ENCODE results near the gene MZF1. TPM values are rescaled to one million over a fixed set of nuclear protein-coding genes. Genes with fewer than 3 reads are reported as not detected.

Gene MZF1
- total RNA-seq, 1 experiment from 2014 or later: 3.5 TPM

DNA sequence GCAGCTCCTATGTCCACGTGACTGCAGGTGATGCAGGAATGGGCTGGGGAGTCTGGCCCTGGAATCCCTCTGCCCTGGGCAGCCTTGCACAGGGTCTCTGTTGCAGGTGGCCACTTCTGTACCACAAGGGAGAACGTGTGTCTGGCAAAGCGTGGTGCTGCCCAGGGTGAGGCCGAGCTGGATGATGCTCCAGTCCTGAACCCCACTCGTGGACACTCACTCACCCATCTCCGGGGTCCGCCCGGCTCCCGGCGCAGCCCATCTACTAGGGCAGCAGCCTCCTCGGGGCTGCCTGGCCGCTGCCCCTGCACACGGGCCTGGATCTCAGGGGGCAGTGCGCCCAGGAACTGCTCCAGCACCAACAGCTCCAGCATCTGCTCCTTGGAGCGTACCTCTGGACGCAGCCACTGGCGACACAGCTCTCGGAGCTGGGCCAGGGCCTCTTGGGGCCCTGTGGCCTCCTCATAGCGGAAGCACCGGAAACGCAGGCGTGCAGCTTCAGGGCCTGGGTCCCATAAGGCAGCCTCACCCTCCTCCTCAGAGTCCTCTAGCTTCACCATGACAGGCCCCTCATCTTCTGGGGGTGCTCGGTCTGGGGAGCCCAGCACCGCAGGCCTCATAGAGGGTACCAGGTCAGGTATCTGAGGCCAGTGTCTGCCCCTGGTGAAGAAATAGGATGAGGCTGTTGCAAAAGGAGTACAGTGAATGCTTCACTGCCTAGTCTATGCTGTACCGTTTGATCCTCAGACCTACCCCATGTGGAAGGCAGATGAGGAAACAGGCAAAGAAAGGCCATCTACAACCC, 2.2 kb downstream of the MZF1 start:
- no peak for DNase-seq (ENCODE audit: low spot score)

DNA sequence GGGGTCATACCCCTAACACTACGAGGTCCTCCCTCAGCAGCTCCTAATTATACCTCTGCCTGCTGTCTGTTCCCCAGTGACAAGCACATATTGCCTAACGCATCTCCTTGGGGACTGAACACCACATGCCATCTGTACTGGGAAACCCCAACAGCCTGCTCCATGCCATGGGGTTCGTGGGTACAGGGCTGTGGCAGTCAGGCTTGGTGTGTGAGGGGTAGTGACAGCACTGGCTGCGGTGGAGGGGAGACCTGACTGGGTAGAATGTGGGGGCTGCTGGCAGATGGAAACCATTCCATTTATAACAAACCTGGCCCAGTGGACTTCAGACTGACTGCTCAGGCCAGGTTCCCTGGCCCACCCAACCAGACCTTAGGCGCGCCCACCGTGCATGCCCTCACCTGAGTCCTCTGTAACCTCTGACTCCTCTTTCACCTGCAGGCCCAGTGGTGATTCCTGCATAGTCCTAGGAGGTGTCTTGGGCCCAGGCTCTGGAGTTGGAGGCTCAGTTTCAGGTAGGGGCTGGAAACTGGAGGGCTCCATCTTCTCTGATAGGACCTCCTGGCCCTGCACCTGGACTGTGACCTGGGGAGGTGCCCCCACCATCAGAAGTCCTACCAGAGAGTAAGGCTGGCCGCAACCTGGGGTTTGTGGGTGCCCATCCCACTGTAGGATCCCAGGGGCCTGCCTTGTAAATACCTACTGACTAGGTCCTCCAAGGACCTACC, 3.0 kb downstream of the MZF1 start:
- DNase-seq (ENCODE audit: low spot score): no peak

DNA sequence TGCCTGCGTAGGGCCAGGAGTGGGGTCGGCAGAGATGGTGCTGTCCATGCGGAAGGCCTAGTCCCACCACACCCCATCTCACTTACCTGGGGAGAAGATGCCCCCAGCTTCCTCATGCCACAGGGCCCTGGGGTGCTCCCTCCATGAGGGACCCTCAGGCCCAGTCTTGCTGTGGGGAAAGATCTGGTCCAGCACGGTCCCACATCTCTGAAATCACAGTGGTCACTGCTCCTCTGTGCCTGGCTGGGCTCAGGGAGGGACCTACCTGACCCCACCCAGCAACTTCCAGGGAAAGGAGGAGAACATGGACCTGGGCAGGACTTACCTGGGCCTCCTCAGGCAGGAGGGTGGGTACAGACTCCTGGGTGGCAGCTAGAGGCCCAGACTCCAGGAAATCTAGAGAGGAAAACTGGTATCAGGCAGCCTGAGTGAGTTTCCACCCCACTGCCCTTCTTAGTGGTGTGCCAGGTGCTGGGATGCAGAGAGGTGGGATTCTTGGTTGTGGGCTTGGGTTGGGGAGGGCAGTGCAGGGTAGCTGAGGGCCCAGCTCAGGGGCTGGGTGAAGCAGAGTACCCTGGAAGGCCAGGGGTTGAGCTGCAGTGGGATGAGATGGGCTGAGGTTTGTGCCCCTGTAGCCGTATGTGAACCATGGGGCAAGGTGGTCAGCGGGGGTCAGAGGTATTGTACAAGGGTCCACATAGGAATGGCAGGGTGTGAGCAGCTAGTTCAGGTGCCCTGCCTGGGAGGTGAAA, 3.8 kb downstream of the MZF1 start:
- no peak for DNase-seq (ENCODE audit: low spot score)

DNA sequence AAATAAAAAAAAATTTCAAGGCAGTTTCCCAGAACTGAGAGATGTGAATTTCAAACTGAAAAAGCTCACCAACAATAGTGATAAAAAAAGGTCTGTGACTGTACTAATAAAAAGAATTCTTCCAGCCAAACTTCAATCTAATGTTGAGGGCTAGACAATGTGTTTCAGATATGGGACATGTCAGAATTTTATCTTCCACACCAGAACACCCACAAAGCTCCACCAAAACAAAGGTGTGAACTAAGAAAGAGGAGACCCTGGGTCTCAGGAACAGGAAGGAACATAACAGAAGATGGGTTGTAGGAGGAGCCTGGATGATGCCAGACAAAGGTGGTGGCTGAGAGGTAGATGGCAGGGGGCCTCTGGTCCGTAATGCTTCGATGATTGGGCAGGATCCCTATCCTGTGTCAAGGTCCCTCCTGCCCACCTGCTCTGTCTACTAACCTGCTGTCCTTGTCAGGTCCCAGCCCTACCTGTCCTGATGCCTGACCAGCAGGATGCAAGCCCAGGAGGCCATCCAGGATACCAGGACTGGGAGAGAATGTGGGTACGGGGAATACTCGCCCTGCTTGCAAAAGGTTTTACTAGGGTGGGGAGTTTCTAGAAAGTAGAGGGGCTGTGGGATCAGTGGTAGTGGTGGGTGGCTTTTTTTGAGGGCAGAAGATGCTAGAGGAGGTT, 4.5 kb downstream of the MZF1 start:
- DNase-seq (ENCODE audit: low spot score): no peak

DNA sequence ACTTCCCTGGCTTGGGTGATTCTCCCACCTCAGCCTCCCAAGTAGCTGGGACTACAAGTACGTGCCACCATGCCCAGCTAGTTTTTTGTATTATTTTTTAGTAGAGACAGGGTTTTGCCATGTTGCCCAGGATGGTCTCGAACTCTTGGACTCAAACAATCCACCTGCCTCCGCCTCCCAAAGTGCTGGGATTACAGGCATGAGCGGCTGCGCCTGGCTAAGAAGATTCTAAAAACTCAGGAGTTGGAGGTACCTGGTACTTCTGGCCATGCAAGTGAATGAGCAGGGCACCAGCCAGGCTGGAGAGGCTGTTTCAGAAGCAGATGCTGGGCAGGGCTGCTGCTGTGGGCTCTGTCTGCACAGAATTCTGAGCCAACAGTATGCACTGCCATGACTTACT, 6.1 kb downstream of the MZF1 start:
- DNase-seq (ENCODE audit: low spot score): no peak

DNA sequence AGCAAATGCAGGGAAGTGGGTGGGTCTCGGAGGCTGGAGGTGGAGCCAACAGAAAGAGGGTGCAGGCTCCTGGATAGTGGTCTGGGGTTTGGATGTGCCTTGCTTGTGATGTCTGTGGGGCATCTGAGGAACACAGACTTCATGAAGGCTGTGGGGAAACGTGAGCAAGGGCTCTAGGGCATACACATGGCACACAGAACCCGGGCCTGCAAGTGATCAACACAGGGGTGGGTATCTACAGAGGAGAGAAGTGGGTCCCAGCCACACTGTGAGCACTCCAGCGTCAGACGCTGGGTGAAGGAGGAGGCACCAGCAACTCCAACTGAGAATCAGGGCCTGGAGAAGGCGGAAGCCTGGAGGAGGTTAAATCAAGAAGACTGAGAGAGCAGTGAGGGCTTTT, 9.3 kb downstream of the MZF1 start:
- no peak for DNase-seq (ENCODE audit: low spot score)

DNA sequence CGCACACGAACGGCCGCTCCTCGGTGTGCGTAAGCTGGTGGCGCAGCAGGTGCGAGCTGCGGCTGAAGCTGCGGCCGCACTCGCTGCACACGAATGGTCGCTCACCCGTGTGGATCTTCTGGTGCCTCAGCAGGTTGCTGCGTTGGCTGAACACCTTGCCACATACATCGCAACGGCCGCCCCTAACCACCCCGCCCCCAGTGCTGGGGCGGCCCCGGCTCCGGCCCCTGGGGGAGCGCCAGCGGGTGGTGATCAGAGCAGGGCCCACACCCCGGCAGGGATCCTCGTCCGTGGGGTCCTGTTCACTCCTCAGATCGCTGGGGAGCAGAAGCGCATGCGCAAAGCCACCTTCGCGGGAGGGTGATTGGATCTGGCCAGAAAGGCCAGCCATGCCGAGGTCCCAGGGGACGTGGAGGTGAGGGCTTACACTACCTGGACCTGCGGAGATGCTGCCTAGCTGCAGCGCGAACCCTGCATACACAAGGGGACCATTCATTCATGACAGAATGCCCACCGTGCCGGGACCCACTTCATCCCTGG, 10.0 kb downstream of the MZF1 start:
- no peak for DNase-seq (ENCODE audit: low spot score)

DNA sequence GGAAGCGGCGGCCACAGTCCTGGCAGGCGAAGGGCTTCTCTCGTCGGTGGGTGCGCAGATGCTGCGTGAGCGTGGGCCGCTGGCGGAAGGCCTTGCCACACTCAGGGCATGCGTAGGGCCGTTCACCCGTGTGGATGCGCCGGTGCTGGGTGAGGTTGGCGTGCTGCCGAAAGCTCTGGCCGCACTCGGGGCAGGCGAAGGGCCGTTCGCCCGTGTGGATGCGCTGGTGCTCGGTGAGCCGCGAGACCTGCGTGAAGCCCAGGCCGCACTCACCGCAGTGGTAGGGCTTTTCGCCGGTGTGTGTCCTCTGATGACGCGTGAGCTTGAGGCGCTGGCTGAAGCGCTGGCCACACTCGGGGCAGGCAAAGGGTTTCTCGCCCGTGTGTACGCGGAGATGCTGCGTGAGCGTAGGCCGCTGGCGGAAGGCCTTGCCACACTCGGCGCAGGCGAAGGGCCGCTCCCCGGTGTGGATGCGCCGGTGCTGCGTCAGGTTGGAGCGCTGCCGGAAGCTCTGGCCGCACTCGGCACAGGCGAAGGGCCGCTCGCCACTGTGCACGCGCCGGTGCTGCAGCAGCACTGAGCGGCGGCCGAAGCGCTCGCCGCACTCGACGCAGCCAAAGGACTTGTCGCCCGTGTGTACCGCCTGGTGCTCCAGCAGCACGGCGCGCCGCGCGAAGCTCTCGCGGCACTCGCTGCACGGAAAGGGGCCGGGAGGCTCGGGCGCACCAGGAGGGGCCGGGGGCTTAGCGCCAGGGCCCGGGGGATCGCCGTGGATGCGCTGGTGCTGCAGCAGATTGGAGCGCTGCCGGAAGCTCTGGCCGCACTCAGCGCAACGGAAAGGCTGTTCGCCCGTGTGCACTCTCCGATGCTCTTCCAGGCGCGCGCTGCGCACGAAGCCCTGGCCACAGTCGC, 10.8 kb downstream of the MZF1 start:
- DNase-seq (ENCODE audit: low spot score): no peak

DNA sequence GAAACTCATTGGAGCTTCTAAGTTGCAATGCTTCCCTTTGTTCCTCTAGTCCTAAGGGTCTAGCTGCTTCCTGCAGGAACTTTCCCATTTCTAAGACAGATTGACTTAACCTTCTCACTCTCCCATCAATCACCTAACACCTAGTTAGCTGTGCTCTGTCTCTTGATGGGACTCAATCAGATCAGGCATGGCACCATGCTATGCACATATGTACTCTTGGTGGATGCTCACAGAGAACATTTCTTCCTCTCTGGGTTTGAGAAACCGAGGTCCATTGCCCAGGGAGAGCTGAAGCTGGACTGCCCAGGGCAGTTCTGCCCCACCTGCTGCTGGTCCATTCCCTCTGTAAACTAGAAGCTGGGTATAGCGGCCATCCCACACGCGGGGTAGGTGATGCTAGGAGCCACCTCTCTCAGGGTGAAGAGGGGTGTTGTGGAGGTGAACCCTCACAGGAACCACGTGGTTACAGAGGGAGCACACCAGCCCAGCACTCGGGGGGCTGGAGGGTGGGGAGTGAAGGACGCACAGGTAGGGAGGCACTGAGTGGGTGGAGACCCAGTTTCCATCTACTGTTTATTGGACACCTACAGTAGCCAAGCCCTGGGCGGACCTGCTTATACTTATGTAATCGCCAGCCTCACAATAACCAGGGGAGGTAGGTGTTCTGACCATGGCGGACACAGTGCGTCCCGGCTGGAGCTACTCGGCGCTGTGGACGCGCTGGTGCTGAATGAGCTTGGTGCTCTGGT, 11.6 kb downstream of the MZF1 start:
- DNase-seq (ENCODE audit: low spot score): no peak

DNA sequence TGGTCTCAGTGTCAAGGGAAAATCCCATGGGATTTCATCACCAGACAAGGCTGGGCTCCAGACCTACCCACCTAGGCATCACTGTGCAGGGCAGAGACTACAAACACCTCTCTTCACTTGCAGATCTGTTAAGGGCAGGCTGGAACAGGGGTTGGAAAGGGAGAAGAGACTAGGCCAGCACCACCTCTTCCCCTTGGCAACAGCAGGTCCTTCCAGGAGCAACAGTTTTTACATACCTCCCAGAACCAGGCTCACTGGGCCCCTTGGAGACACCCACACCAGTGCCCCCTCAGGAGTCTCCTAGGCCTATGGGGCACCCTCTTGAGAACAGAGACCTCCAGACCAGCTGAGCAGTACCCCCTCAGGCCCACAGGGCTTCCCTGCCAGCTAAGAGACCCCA, 12.2 kb downstream of the MZF1 start:
- DNase-seq (ENCODE audit: low spot score): no peak

DNA sequence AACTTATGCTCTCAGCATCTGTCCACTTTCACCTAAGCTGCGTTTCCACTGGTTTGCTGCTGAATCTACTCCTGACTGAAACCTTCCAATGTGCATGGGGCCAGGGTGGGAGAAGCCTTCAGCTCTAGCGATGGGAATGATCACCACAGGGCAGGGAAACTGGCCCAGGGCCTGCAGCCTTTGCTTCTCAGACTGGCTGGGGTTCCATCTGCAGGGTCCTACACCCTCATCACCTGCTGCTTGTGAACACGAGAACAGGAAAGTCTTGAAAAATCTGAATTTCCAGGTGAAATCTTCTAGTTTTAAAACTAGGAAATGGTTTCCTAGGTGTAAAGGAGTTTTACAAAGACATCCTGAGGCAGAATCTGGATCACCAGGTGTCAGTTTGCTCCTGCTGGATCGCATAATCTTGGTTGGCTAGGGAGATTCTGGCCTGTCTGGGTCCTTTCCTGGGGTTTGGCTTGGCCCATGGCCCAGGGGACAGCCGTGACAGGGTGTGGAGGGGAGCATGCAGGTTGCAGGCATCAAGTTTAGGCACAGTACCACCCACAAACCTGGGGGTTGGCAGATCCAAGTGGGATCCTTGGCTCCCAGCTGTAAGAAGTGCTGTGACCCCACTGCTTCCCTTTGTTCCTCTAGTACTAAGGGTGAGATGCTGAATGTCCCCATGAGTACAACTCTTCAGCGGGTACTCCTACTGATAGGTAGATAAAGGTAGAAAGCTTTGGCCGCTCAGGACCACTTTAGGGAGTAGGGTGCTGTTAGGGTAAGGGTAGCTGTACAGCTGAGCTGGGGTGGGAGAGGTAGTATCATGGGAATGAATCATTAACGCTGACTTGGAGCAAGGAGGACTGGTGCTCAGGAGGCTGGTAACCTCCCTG, 12.9 kb downstream of the MZF1 start:
- no peak for DNase-seq (ENCODE audit: low spot score)

DNA sequence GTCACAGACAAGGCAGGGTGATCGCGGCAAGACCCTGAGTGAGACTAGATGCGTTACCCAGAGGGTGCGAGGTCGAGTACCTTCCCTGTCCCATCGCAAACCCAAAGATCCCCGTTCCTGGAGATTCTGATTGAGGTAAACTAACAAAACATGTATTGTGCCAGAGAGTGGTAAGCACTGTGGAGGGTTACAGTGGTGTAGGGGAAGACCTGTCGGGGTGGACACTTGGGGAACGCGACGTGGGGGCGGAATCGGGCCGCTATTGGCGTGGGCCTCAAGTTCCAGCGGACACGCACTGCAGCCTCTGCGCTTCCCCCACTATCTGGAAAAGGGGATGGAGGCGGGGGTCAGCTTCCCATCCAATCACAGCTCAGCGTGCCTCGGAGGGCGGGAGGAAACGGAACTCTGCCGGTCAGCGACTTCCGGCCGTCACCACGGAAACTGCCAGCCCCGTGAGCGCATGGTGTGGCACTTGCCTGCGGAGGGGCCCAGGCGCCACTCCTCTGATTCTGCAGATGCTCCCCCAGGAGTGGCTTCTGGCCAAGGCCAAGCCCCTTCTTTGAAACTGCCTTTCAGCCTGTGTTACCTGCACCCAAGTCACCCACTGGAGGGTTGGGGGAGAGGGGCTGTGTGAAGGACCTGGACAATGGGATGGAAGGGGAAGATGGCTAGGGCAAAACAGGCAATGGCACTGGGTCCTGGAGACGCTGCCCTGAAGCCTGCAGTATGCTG, 13.7 kb downstream of the MZF1 start:
- DNase-seq (ENCODE audit: low spot score): peak; percentile 97

DNA sequence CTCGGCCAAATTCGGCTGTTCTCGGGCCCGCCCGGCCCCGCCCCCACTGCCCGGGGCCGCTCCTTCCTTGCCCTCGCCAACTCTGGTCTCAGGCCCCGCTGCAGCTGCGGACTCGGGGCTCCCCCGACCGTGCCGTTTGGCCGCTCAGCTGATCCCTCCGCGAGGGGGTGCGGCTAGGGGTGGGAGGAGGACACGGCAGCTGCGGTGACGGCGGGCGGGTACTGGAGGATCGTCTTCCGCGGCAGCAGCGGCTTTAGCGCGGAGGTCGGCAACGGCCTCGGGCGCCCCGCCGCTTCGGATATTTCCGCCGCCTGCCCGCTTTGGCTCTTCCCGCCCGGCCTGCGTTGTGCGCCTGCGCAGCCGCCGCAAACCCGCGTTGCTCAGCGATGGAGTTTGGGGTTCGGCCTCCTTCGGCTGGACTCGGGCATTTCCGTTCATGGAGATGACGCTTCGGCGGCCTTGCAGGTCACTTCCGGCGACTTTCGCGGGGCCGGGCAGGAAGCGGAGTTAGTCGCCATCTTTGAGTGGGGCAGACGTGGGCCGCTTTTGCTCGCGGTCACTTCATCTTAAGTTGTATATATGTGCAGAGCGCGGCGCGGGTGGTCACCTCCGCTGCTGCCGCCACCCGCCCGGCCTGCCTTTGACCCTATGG, 14.4 kb downstream of the MZF1 start:
- peak; percentile 99 for DNase-seq (ENCODE audit: low spot score)

DNA sequence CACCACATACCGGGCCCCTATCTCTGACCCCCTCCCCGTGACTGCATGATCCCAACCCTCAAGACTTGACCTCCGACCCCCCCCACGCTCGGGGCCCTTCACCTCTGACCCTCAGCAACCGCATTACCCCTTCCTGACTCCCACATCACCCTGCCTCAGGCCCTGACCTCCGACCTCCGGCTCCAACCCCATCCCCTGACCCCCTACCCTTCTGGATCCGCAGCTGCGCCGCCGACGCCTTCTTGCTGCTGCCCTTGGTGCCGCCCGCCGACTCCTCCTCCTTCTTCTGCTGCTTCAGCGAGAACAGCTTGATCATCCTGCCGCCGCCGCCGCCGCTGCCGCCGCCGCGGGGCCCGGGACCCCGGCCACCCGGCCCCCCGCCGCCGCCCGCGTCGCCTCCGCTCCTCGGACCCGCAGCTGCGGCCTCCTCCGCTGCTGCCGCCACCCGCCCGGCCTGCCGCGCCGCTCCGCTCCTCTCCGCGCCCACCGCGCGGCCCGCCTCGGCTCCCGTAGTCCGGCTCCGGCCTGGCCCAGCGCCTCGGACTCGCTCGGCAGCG, 15.0 kb downstream of the MZF1 start, which contains the start of gene UBE2M:
UBE2M (minus strand) TSS at position 546 of the 557 bp plus-strand sequence; CDS start at position 316, 230 bp downstream.
- DNase-seq (ENCODE audit: low spot score): no peak

DNA sequence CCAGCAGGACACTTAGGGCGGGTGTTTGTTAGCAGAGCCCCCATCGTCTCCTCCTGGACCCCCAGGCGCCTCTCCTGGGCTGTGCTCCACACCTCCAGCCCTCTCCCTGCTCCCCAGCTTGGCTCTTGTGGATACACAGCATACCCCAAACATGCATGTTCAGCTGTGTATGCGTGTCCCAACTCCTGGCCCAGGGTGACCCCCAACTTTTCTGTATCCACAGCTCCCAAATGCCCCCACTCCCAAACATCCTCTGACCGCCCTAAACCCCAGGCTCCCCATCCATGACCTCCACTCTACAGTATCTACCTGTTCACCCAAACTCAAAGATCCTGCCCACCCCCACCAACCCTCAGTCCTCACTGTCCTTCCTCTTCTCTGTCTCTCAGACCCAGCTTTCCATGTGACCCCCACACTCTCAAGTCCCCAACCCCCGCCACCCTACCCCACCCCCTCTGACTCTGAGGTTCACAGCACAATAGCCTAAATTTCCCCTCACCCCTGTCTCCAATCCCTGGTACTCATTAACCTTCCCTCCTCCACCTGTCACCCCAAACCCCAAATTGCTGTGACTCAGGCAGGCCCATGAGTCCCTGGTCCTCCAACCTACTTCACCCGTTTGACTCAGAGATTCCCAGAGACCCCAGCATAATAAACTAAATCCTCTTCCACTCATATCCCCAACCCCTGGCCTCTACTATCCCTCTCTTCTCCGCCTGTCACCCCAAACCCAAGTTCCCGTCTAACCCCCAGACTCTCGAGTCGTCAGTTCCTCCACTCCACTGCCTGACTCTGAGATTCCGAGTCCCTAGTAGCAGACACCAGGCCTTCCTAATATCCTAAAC, 15.7 kb downstream of the MZF1 start:
- DNase-seq (ENCODE audit: low spot score): no peak

DNA sequence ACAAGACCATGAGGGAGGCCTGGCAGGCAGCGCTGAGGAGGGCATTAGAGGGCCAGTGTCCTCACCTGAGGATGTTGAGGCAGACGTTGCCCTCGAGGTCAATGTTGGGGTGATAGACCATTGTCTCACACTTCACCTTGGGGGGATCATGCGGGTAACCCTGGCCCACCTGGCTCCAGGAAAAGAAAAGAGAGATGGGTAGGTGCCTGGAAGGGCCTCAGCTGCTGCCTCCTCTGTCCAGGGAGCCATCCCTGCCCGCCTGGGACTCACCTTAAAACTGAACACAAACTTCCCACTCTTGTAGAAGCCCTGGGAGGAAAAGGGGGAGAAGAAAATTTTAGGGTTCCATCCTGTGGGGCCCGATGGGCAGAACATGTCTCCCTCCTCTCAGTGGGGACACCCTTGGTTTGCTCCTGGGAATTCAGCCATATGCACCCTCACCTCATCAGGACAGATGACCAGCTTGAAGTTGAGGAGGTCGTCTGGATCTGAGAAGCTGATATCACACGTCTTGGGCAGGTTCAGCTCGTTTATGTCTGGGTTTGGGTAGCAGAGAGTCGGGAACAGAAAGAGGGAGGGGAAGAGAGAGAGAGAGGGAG, 16.4 kb downstream of the MZF1 start:
- no peak for DNase-seq (ENCODE audit: low spot score)
